Uterus (tissue), 2 donors: ENCODE data around the gene TM9SF3.

ENCODE experiments used
- CTCF ChIP-seq, 4 experiments: fragments of 200-600 bp in 2 of 4; fragments of 450-650 bp in 2 of 4; sonication (generic) in 2 of 4; IDR thresholded peaks; one replicate each; pipeline ENCODE4 v1.5.1; 2016 to 2019; ENCODE audit warnings: antibody characterized with exemption in 4 of 4, mild to moderate bottlenecking in 2 of 4, moderate library complexity in 1 of 4
- POLR2A ChIP-seq, 2 donors: fragments of 450-650 bp; IDR thresholded peaks; one replicate each; pipeline ENCODE4 v1.6.1; 2016; ENCODE audit warnings: antibody characterized with exemption in 2 of 2, mild to moderate bottlenecking in 1 of 2, moderate library complexity in 1 of 2

- TF ChIP-seq CTCF (IDR thresholded peaks at IDR 0.05) (no peak), POLR2A (IDR thresholded peaks at IDR 0.05) (no peak)
Observed at GRCh38 chr10:96468845-96469244, 118.0 kb downstream of the TM9SF3 start.
